HCT116 (cell line): ENCODE data around the gene RASL10A. TPM values are rescaled to one million over a fixed set of nuclear protein-coding genes. Genes with fewer than 3 reads are reported as not detected.

ENCODE experiments used
- ATAC-seq: fragments of 200-7000 bp; cut with Tn5 transposase; 2 replicates; pipeline ENCODE4 v1.9.1; 2020; ENCODE audit warnings: mild to moderate bottlenecking, moderate library complexity
- BruUV-seq: library from RNA; stranded (reverse); fragments of 400-500 nt; replicated peaks from 2 replicates; lab custom pipeline; 2021; lab: Mats Ljungman, UMichigan
- CTCF ChIA-PET: fragments of 300-600 bp; sonication (Branson Sonifier 250); formaldehyde crosslinking; loops from one replicate; lab custom pipeline; 2021; ENCODE audit warnings: antibody characterized with exemption; lab: Charles Lee
- POLR2A ChIA-PET: fragments of 300-600, 350-600 bp; sonication (Branson Sonifier 250); formaldehyde crosslinking; loops from one replicate; lab custom pipeline; 2021; ENCODE audit warnings: antibody characterized with exemption; lab: Charles Lee
- RAD21 ChIA-PET, 2 experiments: fragments of 300-600 bp; sonication (Branson Sonifier 250); formaldehyde crosslinking; loops; one replicate each; lab custom pipeline; 2023; ENCODE audit warnings: low total read pairs in 2 of 2; ENCODE audit not compliant: uncharacterized antibody in 2 of 2, unreplicated experiment in 2 of 2, low non-redundant PET in 1 of 2; lab: Charles Lee
- DNase-seq: peaks from one replicate; pipeline ENCODE4 v3.0.0-alpha.2; 2010; ENCODE audit warnings: low read depth, low spot score
- H2AFZ ChIP-seq: fragments of 200-600 bp; shearing (Covaris generic), sonication (generic); 2 replicates; pipeline ENCODE4 v1.6.1; 2017; ENCODE audit warnings: low read depth, mixed run types, mixed read lengths, antibody characterized with exemption, low read length; ENCODE audit not compliant: poor library complexity, severe bottlenecking
- H3K27ac ChIP-seq: 2 replicates; pipeline ENCODE4 v1.5.1; 2012; ENCODE audit warnings: low read depth, low read length
- H3K27me3 ChIP-seq: fragments of 200-600 bp; sonication (generic); 2 replicates; pipeline ENCODE4 v1.6.1; 2016; ENCODE audit warnings: mixed run types, low read length, mixed read lengths; ENCODE audit not compliant: insufficient read depth
- H3K36me3 ChIP-seq, 2 experiments: fragments of 200-500 bp in 1 of 2; fragments of 200-600 bp in 1 of 2; sonication (Bioruptor generic) in 1 of 2; sonication (generic) in 1 of 2; 2 replicates each; pipeline versions ENCODE4 v1.5.1 to v1.6.1; 2014 to 2016; ENCODE audit warnings: low read length in 2 of 2, inconsistent platforms in 1 of 2, mixed read lengths in 1 of 2, mixed run types in 1 of 2; ENCODE audit not compliant: insufficient read depth in 2 of 2, control insufficient read depth in 1 of 2
- H3K4me1 ChIP-seq, 2 experiments: fragments of 200-600 bp in 1 of 2; sonication (generic) in 1 of 2; 2 replicates each; pipeline versions ENCODE4 v1.5.1 to v1.6.1; 2012 to 2017; ENCODE audit warnings: low read length in 2 of 2, inconsistent platforms in 1 of 2, mild to moderate bottlenecking in 1 of 2, mixed read lengths in 1 of 2, mixed run types in 1 of 2, moderate library complexity in 1 of 2; ENCODE audit not compliant: insufficient read depth in 2 of 2, control insufficient read depth in 1 of 2
- H3K4me2 ChIP-seq: fragments of 200-600 bp; sonication (generic); 2 replicates; pipeline ENCODE4 v1.6.1; 2017; ENCODE audit warnings: mixed run types, low read length, mixed read lengths
- H3K4me3 ChIP-seq, 2 experiments: fragments of 200-600 bp in 1 of 2; sonication (generic) in 1 of 2; replicated peaks in 1 of 2; 2 replicates each; pipeline ENCODE4 v1.5.1; 2011 to 2016; ENCODE audit warnings: low read length in 2 of 2, control low read depth in 1 of 2, low read depth in 1 of 2, mild to moderate bottlenecking in 1 of 2, mixed read lengths in 1 of 2, mixed run types in 1 of 2
- H3K79me2 ChIP-seq: fragments of 200-600 bp; sonication (generic); 2 replicates; pipeline ENCODE4 v1.6.1; 2017; ENCODE audit warnings: mild to moderate bottlenecking, mixed run types, low read length, moderate library complexity, mixed read lengths; ENCODE audit not compliant: insufficient read depth
- H3K9ac ChIP-seq: fragments of 200-600 bp; sonication (generic); 2 replicates; pipeline ENCODE4 v1.6.1; 2016; ENCODE audit warnings: low read length, mixed read lengths
- H3K9me2 ChIP-seq: fragments of 200-600 bp; sonication (generic), shearing (Covaris generic); 2 replicates; pipeline ENCODE4 v1.6.1; 2017; ENCODE audit warnings: mixed run types, mild to moderate bottlenecking, moderate library complexity; ENCODE audit not compliant: insufficient read depth
- H3K9me3 ChIP-seq, 2 experiments: fragments of 200-500 bp in 1 of 2; fragments of 200-600 bp in 1 of 2; sonication (Bioruptor generic) in 1 of 2; sonication (generic) in 1 of 2; 2 replicates each; pipeline ENCODE4 v1.6.1; 2014 to 2017; ENCODE audit warnings: low read length in 2 of 2, mixed read lengths in 2 of 2, inconsistent platforms in 1 of 2, low read depth in 1 of 2, mild to moderate bottlenecking in 1 of 2, mixed run types in 1 of 2, moderate library complexity in 1 of 2; ENCODE audit not compliant: control insufficient read depth in 1 of 2, insufficient read depth in 1 of 2
- H4K20me1 ChIP-seq: fragments of 200-600 bp; sonication (generic), shearing (Covaris generic); 2 replicates; pipeline ENCODE4 v1.6.1; 2017; ENCODE audit warnings: mixed run types, mild to moderate bottlenecking, moderate library complexity; ENCODE audit not compliant: insufficient read depth
- ATF3 ChIP-seq: IDR thresholded peaks from 2 replicates; pipeline ENCODE4 v1.6.1; 2012
- CBX3 ChIP-seq: IDR thresholded peaks from 2 replicates; pipeline ENCODE4 v1.6.1; 2012; ENCODE audit warnings: low read depth
- CEBPB ChIP-seq: IDR thresholded peaks from 2 replicates; pipeline ENCODE4 v1.6.1; 2012; ENCODE audit warnings: low read depth
- EGR1 ChIP-seq: IDR thresholded peaks from 2 replicates; pipeline ENCODE4 v1.6.1; 2012; ENCODE audit warnings: low read depth
- ELF1 ChIP-seq: IDR thresholded peaks from 2 replicates; pipeline ENCODE4 v1.6.1; 2012; ENCODE audit warnings: low read depth, borderline replicate concordance
- EZH2 ChIP-seq: fragments of 200-600 bp; sonication (generic); IDR thresholded peaks from 2 replicates; pipeline ENCODE4 v1.6.1; 2017; ENCODE audit warnings: antibody characterized with exemption, mixed run types
- EZH2phosphoT487 ChIP-seq: fragments of 200-600 bp; IDR thresholded peaks from 2 replicates; pipeline ENCODE4 v1.6.1; 2018; ENCODE audit warnings: antibody characterized with exemption, borderline replicate concordance
- FOSL1 ChIP-seq: IDR thresholded peaks from 2 replicates; pipeline ENCODE4 v1.6.1; 2012; ENCODE audit warnings: low read depth
- JUND ChIP-seq: IDR thresholded peaks from 2 replicates; pipeline ENCODE4 v1.6.1; 2012
- MAX ChIP-seq: IDR thresholded peaks from 2 replicates; pipeline ENCODE4 v1.6.1; 2012
- RAD21 ChIP-seq: IDR thresholded peaks from 2 replicates; pipeline ENCODE4 v1.6.1; 2012; ENCODE audit warnings: low read depth, mild to moderate bottlenecking
- REST ChIP-seq: IDR thresholded peaks from 2 replicates; pipeline ENCODE4 v1.6.1; 2012; ENCODE audit warnings: low read depth
- SIN3A ChIP-seq: IDR thresholded peaks from 2 replicates; pipeline ENCODE4 v1.6.1; 2012; ENCODE audit warnings: low read depth
- SP1 ChIP-seq: IDR thresholded peaks from 2 replicates; pipeline ENCODE4 v1.6.1; 2012; ENCODE audit warnings: low read depth
- SRF ChIP-seq: IDR thresholded peaks from 2 replicates; pipeline ENCODE4 v1.6.1; 2012; ENCODE audit warnings: low read depth
- TCF7L2 ChIP-seq: IDR thresholded peaks from 2 replicates; pipeline ENCODE4 v1.7.0; 2011; ENCODE audit warnings: borderline replicate concordance, inconsistent platforms; ENCODE audit not compliant: insufficient read depth, insufficient read length; ENCODE audit errors: extremely low read depth
- YY1 ChIP-seq: IDR thresholded peaks from 2 replicates; pipeline ENCODE4 v1.6.1; 2011; ENCODE audit warnings: low read length, low read depth, moderate library complexity, mild to moderate bottlenecking; ENCODE audit not compliant: insufficient replicate concordance; ENCODE audit errors: extremely low read depth
- ZBTB33 ChIP-seq: IDR thresholded peaks from 2 replicates; pipeline ENCODE4 v1.6.1; 2011; ENCODE audit warnings: mild to moderate bottlenecking, low read length, moderate library complexity; ENCODE audit not compliant: insufficient replicate concordance; ENCODE audit errors: extremely low read depth
- ZNF274 ChIP-seq: fragments of 200-500 bp; sonication (Bioruptor generic); IDR thresholded peaks from 2 replicates; pipeline ENCODE4 v1.6.1; 2014; ENCODE audit warnings: mild to moderate bottlenecking, low read depth, low read length, inconsistent platforms
- intact Hi-C: fragments of 100-400 bp; cut with micrococcal nuclease; formaldehyde crosslinking; loops from 2 replicates; pipeline ENCODE4 v1.10.0; 2022
- total RNA-seq: library from RNA; stranded (reverse); gene quantifications from one replicate; pipeline ENCODE4 v1.2.1, GENCODE V29; 2021; ENCODE audit not compliant: unreplicated experiment

Gene RASL10A
- total RNA-seq, 1 experiment from 2014 or later: 0.96 TPM

GRCh38 chr22:29312218-29313125 is 3.0 kb downstream of the RASL10A start:
- no TSS peak for BruUV-seq
- Histone ChIP-seq H3K9ac (no peak overlapping the region), H3K79me2 (peaks cover 5% of the 10 kb centered on the region; the same call in 1 of the 2 replicates), H3K9me2 (no peaks in the 10 kb centered on the region), H3K36me3 (no peaks in the 10 kb centered on the region), H3K4me3 (no peak overlapping the region), H4K20me1 (no peaks in the 10 kb centered on the region), H3K27me3 (no peaks in the 10 kb centered on the region), H2AFZ (no peak overlapping the region), H3K9me3 (no peaks in the 10 kb centered on the region), H3K4me1 (peaks cover 26 to 44% of the 10 kb centered on the region in 2 experiments), H3K27ac (peak overlapping the region; percentile 35; the same call in 1 of the 2 replicates), H3K4me2 (no peak overlapping the region)
- ATAC-seq (no peak), DNase-seq (no peak)
- CTCF ChIA-PET: interaction anchor here (1.1 kb wide), 1 partner anchor 13 kb away, joined by 7 read pairs; no protein-coding TSS in a partner anchor
- intact Hi-C loops: no loop called here
- no peak for TF ChIP-seq ATF3
- no peak for TF ChIP-seq EZH2phosphoT487
- no peak for TF ChIP-seq SIN3A
- TF ChIP-seq ELF1: no peak
- no peak for TF ChIP-seq CEBPB
- TF ChIP-seq RAD21: no peak
- TF ChIP-seq ZBTB33: no peak
- TF ChIP-seq TCF7L2: no peak
- TF ChIP-seq SP1: no peak
- TF ChIP-seq EZH2: no peak
- no peak for TF ChIP-seq EGR1
- TF ChIP-seq YY1: no peak
- no peak for TF ChIP-seq JUND
- no peak for TF ChIP-seq MAX
- no peak for TF ChIP-seq FOSL1
- no peak for TF ChIP-seq CBX3
- TF ChIP-seq REST: no peak
- no peak for TF ChIP-seq ZNF274
- no peak for TF ChIP-seq SRF
- RAD21 ChIA-PET: no interaction called here
- POLR2A ChIA-PET: no interaction called here
